Skeletal muscle tissue (tissue), 4 donors: ENCODE results near the gene ORAI2. TPM values are rescaled to one million over a fixed set of nuclear protein-coding genes. Genes with fewer than 3 reads are reported as not detected.
A peak's percentile ranks its signal among the peaks of the same experiment; 100 is the strongest.

Source experiments
- H3K27ac ChIP-seq: one replicate; pipeline ENCODE4 v1.7.0; 2013; ENCODE audit warnings: mild to moderate bottlenecking, low read depth, low read length, inconsistent platforms
- H3K27me3 ChIP-seq, 3 donors: one replicate each; pipeline ENCODE4 v1.7.0; 2013; ENCODE audit warnings: low read length in 3 of 3; ENCODE audit not compliant: control insufficient read depth in 3 of 3, insufficient read depth in 3 of 3
- H3K36me3 ChIP-seq, 3 donors: one replicate each; pipeline ENCODE4 v1.7.0; 2013; ENCODE audit warnings: low read length in 3 of 3; ENCODE audit not compliant: control insufficient read depth in 3 of 3, insufficient read depth in 3 of 3
- H3K4me1 ChIP-seq, 3 donors: one replicate each; pipeline ENCODE4 v1.7.0; 2013; ENCODE audit warnings: low read length in 3 of 3, mild to moderate bottlenecking in 3 of 3; ENCODE audit not compliant: control insufficient read depth in 3 of 3, insufficient read depth in 3 of 3
- H3K4me3 ChIP-seq, 3 donors: one replicate each; pipeline ENCODE4 v1.7.0; 2013; ENCODE audit warnings: low read length in 3 of 3
- H3K9ac ChIP-seq, 3 donors: one replicate each; pipeline ENCODE4 v1.7.0; 2013; ENCODE audit warnings: low read length in 3 of 3, mild to moderate bottlenecking in 3 of 3, moderate library complexity in 2 of 3, low read depth in 1 of 3
- H3K9me3 ChIP-seq, 3 donors: one replicate each; pipeline ENCODE4 v1.7.0; 2013; ENCODE audit warnings: low read length in 3 of 3; ENCODE audit not compliant: control insufficient read depth in 3 of 3
- total RNA-seq: library from RNA; depleted of rRNA; stranded (reverse); fragments of >200 nt; gene quantifications from one replicate; pipeline ENCODE4 v1.2.3, GENCODE V29; 2014
- donor health status: Osteomylitis.

The ORAI2 gene
- total RNA-seq = 3.1 TPM

- no peaks in the 10 kb centered on the region for H3K9me3 ChIP-seq
- peak within 1 kb of the TSS in 2 of 3 donors; percentile 40 to 66 for H3K9ac ChIP-seq
- H3K4me3 ChIP-seq = peak within 1 kb of the TSS; percentile 66 to 69 (median 66)
- peaks cover 9 to 23% (median 18%) of the 10 kb centered on the region in 3 donors for H3K4me1 ChIP-seq
- H3K27me3 ChIP-seq = no peaks in the 10 kb centered on the region
- no peaks in the 10 kb centered on the region for H3K36me3 ChIP-seq
- no peak within 1 kb of the TSS for H3K27ac ChIP-seq
Measured at GRCh38 chr7:102433219-102434038, at the start of gene ORAI2. Gene ORAI2, plus strand, starts transcription at chr7:102433575. Its CDS starts 5,382 bp downstream, at chr7:102438957.

- Histone ChIP-seq H3K9ac (no peak overlapping the region), H3K4me3 (no peak overlapping the region), H3K36me3 (peaks cover 5 to 20% (median 12%) of the 10 kb centered on the region in 3 donors), H3K9me3 (no peaks in the 10 kb centered on the region), H3K27ac (no peak overlapping the region), H3K27me3 (no peaks in the 10 kb centered on the region), H3K4me1 (peaks cover 0 to 3% (median 0%) of the 10 kb centered on the region in 3 donors)
Measured at GRCh38 chr7:102387064-102387463, 46.3 kb upstream of the ORAI2 start.

GRCh38 chr7:102389810-102390209 lies 43.6 kb upstream of the ORAI2 start:
- no peak overlapping the region for H3K4me3 ChIP-seq
- H3K9me3 ChIP-seq = no peaks in the 10 kb centered on the region
- no peaks in the 10 kb centered on the region for H3K27me3 ChIP-seq
- H3K36me3 ChIP-seq = peaks cover 0 to 12% (median 8%) of the 10 kb centered on the region in 3 donors
- peaks cover 0 to 3% (median 0%) of the 10 kb centered on the region in 3 donors for H3K4me1 ChIP-seq
- no peak overlapping the region for H3K27ac ChIP-seq
- H3K9ac ChIP-seq = no peak overlapping the region

- H3K9ac ChIP-seq = no peak overlapping the region
- H3K27me3 ChIP-seq = no peaks in the 10 kb centered on the region
- no peak overlapping the region for H3K4me3 ChIP-seq
- peaks cover 0 to 12% (median 8%) of the 10 kb centered on the region in 3 donors for H3K36me3 ChIP-seq
- peaks cover 4 to 6% (median 5%) of the 10 kb centered on the region in 3 donors for H3K4me1 ChIP-seq
- no peak overlapping the region for H3K27ac ChIP-seq
- H3K9me3 ChIP-seq = no peaks in the 10 kb centered on the region
Measured at GRCh38 chr7:102390697-102391484, 42.5 kb upstream of the ORAI2 start.

- Histone ChIP-seq H3K4me1 (peaks cover 12 to 15% (median 13%) of the 10 kb centered on the region in 3 donors), H3K27ac (no peak overlapping the region), H3K27me3 (no peaks in the 10 kb centered on the region), H3K36me3 (peaks cover 0 to 5% (median 5%) of the 10 kb centered on the region in 3 donors), H3K4me3 (no peak overlapping the region), H3K9ac (no peak overlapping the region), H3K9me3 (no peaks in the 10 kb centered on the region)
Measured at GRCh38 chr7:102392330-102392729, 41.0 kb upstream of the ORAI2 start.

GRCh38 chr7:102393467-102393866 lies 39.9 kb upstream of the ORAI2 start:
- Histone ChIP-seq H3K4me1 (peaks cover 13 to 18% (median 15%) of the 10 kb centered on the region in 3 donors), H3K27ac (no peak overlapping the region), H3K27me3 (no peaks in the 10 kb centered on the region), H3K9ac (no peak overlapping the region), H3K4me3 (no peak overlapping the region), H3K9me3 (no peaks in the 10 kb centered on the region), H3K36me3 (peaks cover under 1 to 5% (median 3%) of the 10 kb centered on the region in 3 donors)

- peak overlapping the region; percentile 78 for H3K27ac ChIP-seq
- no peaks in the 10 kb centered on the region for H3K9me3 ChIP-seq
- peak overlapping the region; percentile 89 to 99 (median 98) for H3K9ac ChIP-seq
- peaks cover 14 to 17% (median 15%) of the 10 kb centered on the region in 3 donors for H3K36me3 ChIP-seq
- H3K4me3 ChIP-seq = peak overlapping the region; percentile 94 to 98 (median 95)
- peaks cover 12 to 18% (median 15%) of the 10 kb centered on the region in 3 donors for H3K4me1 ChIP-seq
- no peaks in the 10 kb centered on the region for H3K27me3 ChIP-seq
Measured at GRCh38 chr7:102395592-102395872, 37.8 kb upstream of the ORAI2 start.

GRCh38 chr7:102395873-102396709 lies 37.3 kb upstream of the ORAI2 start, which contains the start of gene PRKRIP1:
Gene PRKRIP1, plus strand, starts transcription at chr7:102396363. Its CDS starts 49 bp downstream, at chr7:102396412.
- Histone ChIP-seq H3K27ac (peak within 1 kb of the TSS; percentile 78), H3K9ac (peak within 1 kb of the TSS; percentile 96 to 99 (median 98)), H3K4me1 (peaks cover 11 to 18% (median 15%) of the 10 kb centered on the region in 3 donors), H3K9me3 (no peaks in the 10 kb centered on the region), H3K36me3 (peaks cover 14 to 21% (median 18%) of the 10 kb centered on the region in 3 donors), H3K27me3 (no peaks in the 10 kb centered on the region), H3K4me3 (peak within 1 kb of the TSS; percentile 94 to 98 (median 95))

GRCh38 chr7:102396710-102397019 lies 36.7 kb upstream of the ORAI2 start:
- H3K9ac ChIP-seq = peak overlapping the region; percentile 96 to 99 (median 98)
- H3K36me3 ChIP-seq = peaks cover 14 to 22% (median 19%) of the 10 kb centered on the region in 3 donors
- H3K4me1 ChIP-seq = peaks cover 11 to 18% (median 15%) of the 10 kb centered on the region in 3 donors
- no peaks in the 10 kb centered on the region for H3K9me3 ChIP-seq
- H3K27me3 ChIP-seq = no peaks in the 10 kb centered on the region
- H3K27ac ChIP-seq = peak overlapping the region; percentile 78
- peak overlapping the region; percentile 94 to 98 (median 95) for H3K4me3 ChIP-seq
